Activated naive CD4-positive, alpha-beta T cell treated with anti-CD3 and anti-CD28 coated beads, Interleukin-2, amount 10 ng/mL, durations not matched to agents 7 days and 5 days (primary cell): Measurements from ENCODE around the gene MYOZ2.
"Not testable (repeated sequence)": the region's sequence is repeated elsewhere in the genome, so short reads cannot be mapped to it uniquely, and the experiment has no call there.

Experiments used
- CTCF ChIA-PET: fragments of 350-600 bp; sonication (Branson Sonifier 250); formaldehyde crosslinking; loops from one replicate; lab custom pipeline; 2021; ENCODE audit warnings: antibody characterized with exemption; lab: Charles Lee
- DNase-seq: peaks from one replicate; pipeline ENCODE4 v3.0.0-alpha.2; 2020
- H3K27ac Mint-ChIP-seq: one replicate; pipeline ENCODE4 v1.8.0; 2021; ENCODE audit warnings: mild to moderate bottlenecking, moderate library complexity, mixed read lengths
- H3K27me3 Mint-ChIP-seq: one replicate; pipeline ENCODE4 v1.8.0; 2021; ENCODE audit warnings: mild to moderate bottlenecking, mixed read lengths
- H3K36me3 Mint-ChIP-seq: one replicate; pipeline ENCODE4 v1.8.0; 2021; ENCODE audit warnings: mixed read lengths
- H3K4me1 Mint-ChIP-seq: one replicate; pipeline ENCODE4 v1.8.0; 2021; ENCODE audit warnings: mixed read lengths
- H3K4me3 Mint-ChIP-seq: one replicate; pipeline ENCODE4 v1.8.0; 2021; ENCODE audit warnings: mild to moderate bottlenecking, moderate library complexity, mixed read lengths
- H3K9me3 Mint-ChIP-seq: one replicate; pipeline ENCODE4 v1.8.0; 2021; ENCODE audit warnings: mixed read lengths

MYOZ2 gene

GRCh38 chr4:119139822-119140252 is 4.2 kb downstream of the MYOZ2 start:
- Mint-ChIP-seq H3K4me1 (peaks cover 24% of the 10 kb centered on the region), H3K27me3 (no peaks in the 10 kb centered on the region), H3K27ac (no peak overlapping the region), H3K4me3 (no peak overlapping the region), H3K36me3 (no peaks in the 10 kb centered on the region), H3K9me3 (no peaks in the 10 kb centered on the region)
- CTCF ChIA-PET: no interaction called here
- no peak for DNase-seq

GRCh38 chr4:119141283-119141682 is 5.7 kb downstream of the MYOZ2 start:
- H3K9me3 Mint-ChIP-seq, H3K27ac Mint-ChIP-seq, H3K27me3 Mint-ChIP-seq, DNase-seq, H3K36me3 Mint-ChIP-seq, CTCF ChIA-PET, H3K4me3 Mint-ChIP-seq: not testable (repeated sequence)
- H3K4me1 Mint-ChIP-seq: peaks cover 24% of the 10 kb centered on the region

- no peak for DNase-seq
- H3K4me3 Mint-ChIP-seq: no peak overlapping the region
- H3K4me1 Mint-ChIP-seq: peaks cover 22% of the 10 kb centered on the region
- CTCF ChIA-PET: no interaction called here
- H3K36me3 Mint-ChIP-seq: no peaks in the 10 kb centered on the region
- no peaks in the 10 kb centered on the region for H3K9me3 Mint-ChIP-seq
- H3K27ac Mint-ChIP-seq: no peak overlapping the region
- H3K27me3 Mint-ChIP-seq: no peaks in the 10 kb centered on the region
Measured at GRCh38 chr4:119142833-119143232, 7.2 kb downstream of the MYOZ2 start.

GRCh38 chr4:119143341-119143740 is 7.7 kb downstream of the MYOZ2 start:
- H3K36me3 Mint-ChIP-seq, H3K27ac Mint-ChIP-seq, H3K27me3 Mint-ChIP-seq, H3K4me3 Mint-ChIP-seq, H3K9me3 Mint-ChIP-seq, CTCF ChIA-PET, DNase-seq: not testable (repeated sequence)
- peaks cover 18% of the 10 kb centered on the region for H3K4me1 Mint-ChIP-seq

- CTCF ChIA-PET: interaction anchor here (1.1 kb wide), 1 partner anchor 105 kb away, joined by 3 read pairs; no protein-coding TSS in a partner anchor
Measured at GRCh38 chr4:119149110-119149509, 13.5 kb downstream of the MYOZ2 start.

GRCh38 chr4:119151161-119151560 is 15.5 kb downstream of the MYOZ2 start:
- no peaks in the 10 kb centered on the region for H3K36me3 Mint-ChIP-seq
- no peaks in the 10 kb centered on the region for H3K9me3 Mint-ChIP-seq
- no peak overlapping the region for H3K4me3 Mint-ChIP-seq
- H3K27ac Mint-ChIP-seq: no peak overlapping the region
- CTCF ChIA-PET: no interaction called here
- no peaks in the 10 kb centered on the region for H3K4me1 Mint-ChIP-seq
- DNase-seq: no peak
- H3K27me3 Mint-ChIP-seq: peaks cover 4% of the 10 kb centered on the region

More at GRCh38 chr4:119149110-119149509, 13.5 kb downstream of the MYOZ2 start:
- DNase-seq: no peak
- H3K4me1 Mint-ChIP-seq: no peaks in the 10 kb centered on the region
- H3K27me3 Mint-ChIP-seq: peaks cover 4% of the 10 kb centered on the region
- no peak overlapping the region for H3K4me3 Mint-ChIP-seq
- H3K27ac Mint-ChIP-seq: no peak overlapping the region
- no peaks in the 10 kb centered on the region for H3K9me3 Mint-ChIP-seq
- H3K36me3 Mint-ChIP-seq: no peaks in the 10 kb centered on the region

- H3K27ac Mint-ChIP-seq: no peak overlapping the region
- no peaks in the 10 kb centered on the region for H3K36me3 Mint-ChIP-seq
- no peaks in the 10 kb centered on the region for H3K9me3 Mint-ChIP-seq
- no peak overlapping the region for H3K4me3 Mint-ChIP-seq
- CTCF ChIA-PET: no interaction called here
- peaks cover 4% of the 10 kb centered on the region for H3K27me3 Mint-ChIP-seq
- no peaks in the 10 kb centered on the region for H3K4me1 Mint-ChIP-seq
- DNase-seq: no peak
Measured at GRCh38 chr4:119152741-119153140, 17.1 kb downstream of the MYOZ2 start.

GRCh38 chr4:119162174-119162573 is 26.5 kb downstream of the MYOZ2 start:
- H3K27ac Mint-ChIP-seq: no peak overlapping the region
- no peak for DNase-seq
- peaks cover 5% of the 10 kb centered on the region for H3K27me3 Mint-ChIP-seq
- H3K4me1 Mint-ChIP-seq: no peaks in the 10 kb centered on the region
- CTCF ChIA-PET: interaction anchor here (1.1 kb wide), 1 partner anchor 120 kb away, joined by 3 read pairs; no protein-coding TSS in a partner anchor
- H3K36me3 Mint-ChIP-seq: no peaks in the 10 kb centered on the region
- no peak overlapping the region for H3K4me3 Mint-ChIP-seq
- H3K9me3 Mint-ChIP-seq: no peaks in the 10 kb centered on the region

GRCh38 chr4:119165767-119166166 is 30.1 kb downstream of the MYOZ2 start:
- Mint-ChIP-seq H3K27ac (no peak overlapping the region), H3K36me3 (no peaks in the 10 kb centered on the region), H3K4me1 (no peaks in the 10 kb centered on the region), H3K9me3 (no peaks in the 10 kb centered on the region), H3K4me3 (no peak overlapping the region), H3K27me3 (peaks cover 5% of the 10 kb centered on the region)
- CTCF ChIA-PET: interaction anchor here (0.6 to 1.6 kb wide), 2 partner anchors 10 to 242 kb away, joined by 3 to 5 read pairs; no protein-coding TSS in a partner anchor
- DNase-seq: no peak

GRCh38 chr4:119170195-119170594 is 34.6 kb downstream of the MYOZ2 start:
- H3K27ac Mint-ChIP-seq: no peak overlapping the region
- no peaks in the 10 kb centered on the region for H3K9me3 Mint-ChIP-seq
- no peak for DNase-seq
- no peak overlapping the region for H3K4me3 Mint-ChIP-seq
- no peaks in the 10 kb centered on the region for H3K4me1 Mint-ChIP-seq
- H3K36me3 Mint-ChIP-seq: no peaks in the 10 kb centered on the region
- peaks cover 4% of the 10 kb centered on the region for H3K27me3 Mint-ChIP-seq
- CTCF ChIA-PET: no interaction called here

- H3K4me3 Mint-ChIP-seq: no peak overlapping the region
- no peak overlapping the region for H3K27ac Mint-ChIP-seq
- no peaks in the 10 kb centered on the region for H3K36me3 Mint-ChIP-seq
- no peaks in the 10 kb centered on the region for H3K4me1 Mint-ChIP-seq
- CTCF ChIA-PET: no interaction called here
- H3K9me3 Mint-ChIP-seq: no peaks in the 10 kb centered on the region
- H3K27me3 Mint-ChIP-seq: peaks cover 4% of the 10 kb centered on the region
- no peak for DNase-seq
Measured at GRCh38 chr4:119172223-119172622, 36.6 kb downstream of the MYOZ2 start.

- H3K36me3 Mint-ChIP-seq, CTCF ChIA-PET, H3K4me1 Mint-ChIP-seq: not testable (repeated sequence)
Measured at GRCh38 chr4:119173729-119174361, 38.2 kb downstream of the MYOZ2 start.

GRCh38 chr4:119179011-119179410 is 43.4 kb downstream of the MYOZ2 start:
- DNase-seq: no peak
- no peaks in the 10 kb centered on the region for H3K27me3 Mint-ChIP-seq
- H3K4me1 Mint-ChIP-seq: no peaks in the 10 kb centered on the region
- H3K4me3 Mint-ChIP-seq: no peak overlapping the region
- H3K9me3 Mint-ChIP-seq: no peaks in the 10 kb centered on the region
- no peak overlapping the region for H3K27ac Mint-ChIP-seq
- no peaks in the 10 kb centered on the region for H3K36me3 Mint-ChIP-seq
- CTCF ChIA-PET: no interaction called here

More at GRCh38 chr4:119173729-119174361, 38.2 kb downstream of the MYOZ2 start:
- DNase-seq, H3K4me3 Mint-ChIP-seq, H3K27ac Mint-ChIP-seq, H3K9me3 Mint-ChIP-seq, H3K27me3 Mint-ChIP-seq: not testable (repeated sequence)

- DNase-seq: no peak
- no peaks in the 10 kb centered on the region for H3K36me3 Mint-ChIP-seq
- CTCF ChIA-PET: no interaction called here
- H3K27me3 Mint-ChIP-seq: peaks cover 4% of the 10 kb centered on the region
- H3K27ac Mint-ChIP-seq: no peak overlapping the region
- no peaks in the 10 kb centered on the region for H3K9me3 Mint-ChIP-seq
- H3K4me1 Mint-ChIP-seq: no peaks in the 10 kb centered on the region
- no peak overlapping the region for H3K4me3 Mint-ChIP-seq
Measured at GRCh38 chr4:119184128-119184527, 48.5 kb downstream of the MYOZ2 start.

- no peak overlapping the region for H3K4me3 Mint-ChIP-seq
- no peaks in the 10 kb centered on the region for H3K4me1 Mint-ChIP-seq
- no peaks in the 10 kb centered on the region for H3K36me3 Mint-ChIP-seq
- no peaks in the 10 kb centered on the region for H3K9me3 Mint-ChIP-seq
- CTCF ChIA-PET: no interaction called here
- H3K27me3 Mint-ChIP-seq: peaks cover 4% of the 10 kb centered on the region
- no peak for DNase-seq
- no peak overlapping the region for H3K27ac Mint-ChIP-seq
Measured at GRCh38 chr4:119189638-119190037, 54.0 kb downstream of the MYOZ2 start.
